Vagina (tissue), 2 donors: Measurements from ENCODE around the gene FAM222A.

Source experiments
- CTCF ChIP-seq, 3 experiments: fragments of 450-650 bp in 2 of 3; fragments of 200-600 bp in 1 of 3; sonication (generic) in 1 of 3; IDR thresholded peaks; one replicate each; pipeline ENCODE4 v1.5.1; 2017 to 2019; ENCODE audit warnings: antibody characterized with exemption in 3 of 3, mild to moderate bottlenecking in 2 of 3, moderate library complexity in 2 of 3
- POLR2A ChIP-seq, 2 donors: fragments of 450-650 bp; IDR thresholded peaks; one replicate each; pipeline ENCODE4 v1.6.1; 2017; ENCODE audit warnings: antibody characterized with exemption in 2 of 2, mild to moderate bottlenecking in 2 of 2, moderate library complexity in 2 of 2
- POLR2AphosphoS5 ChIP-seq, 2 donors: sonication (generic); formaldehyde crosslinking; IDR thresholded peaks; one replicate each; pipeline ENCODE4 v1.9.0; 2017; ENCODE audit warnings: antibody characterized with exemption in 2 of 2, mild to moderate bottlenecking in 2 of 2, low read depth in 1 of 2; ENCODE audit not compliant: insufficient read depth in 1 of 2

GRCh38 chr12:109815757-109816617 is 102.4 kb downstream of the FAM222A start:
- TF ChIP-seq POLR2A (IDR thresholded peaks at IDR 0.05) (no peak), CTCF (IDR thresholded peaks at IDR 0.05) (no peak), POLR2AphosphoS5 (IDR thresholded peaks at IDR 0.05; ENCODE audit: insufficient read depth in 1 of 2, low read depth in 1 of 2) (no peak)
